OCI-LY3 (cell line): Measurements from ENCODE around the gene PPP2R5C.

Experiments used
- EZH2phosphoT487 ChIP-seq: fragments of 200-600 bp; shearing (Covaris generic); IDR thresholded peaks from 2 replicates; pipeline ENCODE4 v1.6.1; 2018; ENCODE audit warnings: antibody characterized with exemption, mixed run types, low read depth
- TF ChIP-seq, protein P1 (sequence below): fragments of 200-600, 300-600 bp; sonication (generic); IDR thresholded peaks from 2 replicates; pipeline ENCODE4 v1.5.1; 2014; ENCODE audit warnings: antibody characterized with exemption, low read length, low read depth

- TF ChIP-seq, protein P1, sequence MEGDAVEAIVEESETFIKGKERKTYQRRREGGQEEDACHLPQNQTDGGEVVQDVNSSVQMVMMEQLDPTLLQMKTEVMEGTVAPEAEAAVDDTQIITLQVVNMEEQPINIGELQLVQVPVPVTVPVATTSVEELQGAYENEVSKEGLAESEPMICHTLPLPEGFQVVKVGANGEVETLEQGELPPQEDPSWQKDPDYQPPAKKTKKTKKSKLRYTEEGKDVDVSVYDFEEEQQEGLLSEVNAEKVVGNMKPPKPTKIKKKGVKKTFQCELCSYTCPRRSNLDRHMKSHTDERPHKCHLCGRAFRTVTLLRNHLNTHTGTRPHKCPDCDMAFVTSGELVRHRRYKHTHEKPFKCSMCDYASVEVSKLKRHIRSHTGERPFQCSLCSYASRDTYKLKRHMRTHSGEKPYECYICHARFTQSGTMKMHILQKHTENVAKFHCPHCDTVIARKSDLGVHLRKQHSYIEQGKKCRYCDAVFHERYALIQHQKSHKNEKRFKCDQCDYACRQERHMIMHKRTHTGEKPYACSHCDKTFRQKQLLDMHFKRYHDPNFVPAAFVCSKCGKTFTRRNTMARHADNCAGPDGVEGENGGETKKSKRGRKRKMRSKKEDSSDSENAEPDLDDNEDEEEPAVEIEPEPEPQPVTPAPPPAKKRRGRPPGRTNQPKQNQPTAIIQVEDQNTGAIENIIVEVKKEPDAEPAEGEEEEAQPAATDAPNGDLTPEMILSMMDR, result no peak
- no peak for TF ChIP-seq EZH2phosphoT487
Measured at GRCh38 chr14:101859958-101860357, 98.4 kb downstream of the PPP2R5C start.
